ENCODE data around the gene MISP3.

The MISP3 gene

GRCh38 chr19:14054099-14054498, 18.5 kb upstream of the MISP3 start:
- DNase-seq, result no peak

- DNase-seq, result no peak
Observed at GRCh38 chr19:14054721-14055120, 17.9 kb upstream of the MISP3 start.

GRCh38 chr19:14055396-14055795, 17.2 kb upstream of the MISP3 start:
- DNase-seq, result no peak

GRCh38 chr19:14056069-14056666, 16.4 kb upstream of the MISP3 start:
- no peak for DNase-seq

GRCh38 chr19:14056741-14057356, 15.7 kb upstream of the MISP3 start:
- DNase-seq, result no peak

- DNase-seq, result no peak
Observed at GRCh38 chr19:14058182-14059092, 14.1 kb upstream of the MISP3 start.

- peak; percentile 58 for DNase-seq
Observed at GRCh38 chr19:14059093-14059480, 13.5 kb upstream of the MISP3 start.

GRCh38 chr19:14059652-14060155, 12.9 kb upstream of the MISP3 start:
- peak; percentile 61 for DNase-seq

- no peak for DNase-seq
Observed at GRCh38 chr19:14061081-14061749, 11.4 kb upstream of the MISP3 start.

GRCh38 chr19:14061751-14062557, 10.6 kb upstream of the MISP3 start, which contains the start of gene PALM3:
Gene PALM3, minus strand, starts transcription at chr19:14062076. Its CDS starts 96 bp downstream, at chr19:14061980.
- no peak for DNase-seq

- DNase-seq, result no peak
Observed at GRCh38 chr19:14062558-14062855, 10.1 kb upstream of the MISP3 start.

- DNase-seq, result no peak
Observed at GRCh38 chr19:14063105-14063504, 9.5 kb upstream of the MISP3 start.

- DNase-seq, result no peak
Observed at GRCh38 chr19:14066134-14066533, 6.5 kb upstream of the MISP3 start.

- DNase-seq, result no peak
Observed at GRCh38 chr19:14070268-14071050, 2.1 kb upstream of the MISP3 start.

- peak; percentile 85 for DNase-seq
Observed at GRCh38 chr19:14073261-14073924, 807 bp downstream of the MISP3 start.

- peak; percentile 56 for DNase-seq
Observed at GRCh38 chr19:14073925-14074838, 1.6 kb downstream of the MISP3 start.

GRCh38 chr19:14078411-14078810, 5.8 kb downstream of the MISP3 start:
- DNase-seq, result no peak

GRCh38 chr19:14080887-14081796, 8.6 kb downstream of the MISP3 start:
- peak; percentile 100 for DNase-seq
